GM18498 (cell line): ENCODE measurements around the gene ZDHHC14.
A peak's percentile ranks its signal among the peaks of the same experiment; 100 is the strongest.
"Not testable (repeated sequence)": the region's sequence is repeated elsewhere in the genome, so short reads cannot be mapped to it uniquely, and the experiment has no call there.

Experiments
- ATAC-seq: cut with Tn5 transposase; IDR thresholded peaks from one replicate; pipeline ENCODE4 v1.9.1; 2021; ENCODE audit warnings: mild to moderate bottlenecking, moderate library complexity; ENCODE audit not compliant: unreplicated experiment

ZDHHC14 gene

DNA sequence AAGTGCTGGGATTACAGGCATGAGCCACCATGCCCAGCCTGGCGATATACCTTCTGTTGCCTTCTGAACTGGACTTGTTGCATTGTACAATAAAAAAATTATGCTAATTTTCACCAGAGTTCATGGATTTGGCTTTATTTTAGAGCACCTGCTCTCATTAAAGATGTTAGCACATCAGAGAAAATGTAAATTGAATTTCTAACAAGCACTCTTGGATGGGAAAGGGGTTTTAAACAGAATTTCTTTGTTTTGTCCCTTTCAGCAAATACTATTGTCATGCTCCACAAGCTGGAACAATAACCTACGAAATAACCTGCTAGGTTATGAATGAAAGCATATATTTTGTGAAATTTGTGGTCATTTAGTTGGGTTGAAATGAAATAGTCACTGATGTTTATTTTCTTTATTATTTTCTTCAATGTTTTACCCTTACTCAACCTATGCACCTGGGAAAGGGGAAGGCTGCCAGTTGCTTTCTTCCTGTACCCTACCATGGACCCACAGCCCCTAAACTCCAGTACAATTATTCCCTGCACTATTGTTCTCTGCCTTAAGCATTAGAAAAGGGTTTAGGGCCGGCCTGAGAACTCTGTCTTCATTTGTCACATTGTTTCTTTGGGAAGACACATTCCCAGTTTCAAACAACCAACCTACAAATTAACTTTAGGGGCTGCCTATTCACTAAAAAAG, 22.2 kb downstream of the ZDHHC14 start:
- ATAC-seq, result no peak

DNA sequence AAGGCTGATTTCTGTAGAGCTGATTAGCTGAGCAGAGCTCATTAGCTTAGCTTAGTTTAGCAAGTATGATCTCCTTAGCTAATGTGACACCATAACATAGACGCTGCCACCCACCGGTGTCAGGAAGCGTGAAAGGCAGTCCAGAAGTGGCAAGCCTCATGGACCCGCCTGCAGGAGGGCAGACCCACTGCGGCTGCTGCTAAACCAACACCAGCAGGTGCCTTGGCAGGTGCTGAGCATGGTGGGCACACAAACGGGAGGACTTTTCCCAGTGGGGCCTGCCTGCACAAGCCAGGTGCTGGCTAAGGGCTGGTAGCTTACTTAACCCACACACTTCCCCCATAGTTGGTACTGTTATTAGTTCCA, 22.7 kb downstream of the ZDHHC14 start:
- no peak for ATAC-seq

DNA sequence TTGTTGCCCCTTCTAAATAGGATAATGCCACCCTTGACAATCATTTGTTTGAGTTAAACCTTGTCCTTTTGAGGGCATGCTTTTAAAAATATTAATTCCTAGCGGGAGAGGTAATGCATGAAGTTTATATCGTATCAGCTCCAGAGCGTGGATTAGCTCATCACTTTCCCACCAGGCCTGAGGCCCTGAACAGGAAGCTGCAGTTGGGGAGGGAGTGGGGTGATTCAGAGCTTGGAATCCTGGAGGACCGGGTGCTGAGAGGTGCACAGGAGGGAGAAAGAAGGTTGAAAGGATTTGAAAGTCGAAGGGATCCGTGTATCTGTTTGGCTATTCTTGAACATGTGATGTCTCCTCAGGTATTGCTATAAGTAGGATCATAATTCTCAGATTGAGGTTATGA, 25.0 kb downstream of the ZDHHC14 start:
- ATAC-seq, result no peak

DNA sequence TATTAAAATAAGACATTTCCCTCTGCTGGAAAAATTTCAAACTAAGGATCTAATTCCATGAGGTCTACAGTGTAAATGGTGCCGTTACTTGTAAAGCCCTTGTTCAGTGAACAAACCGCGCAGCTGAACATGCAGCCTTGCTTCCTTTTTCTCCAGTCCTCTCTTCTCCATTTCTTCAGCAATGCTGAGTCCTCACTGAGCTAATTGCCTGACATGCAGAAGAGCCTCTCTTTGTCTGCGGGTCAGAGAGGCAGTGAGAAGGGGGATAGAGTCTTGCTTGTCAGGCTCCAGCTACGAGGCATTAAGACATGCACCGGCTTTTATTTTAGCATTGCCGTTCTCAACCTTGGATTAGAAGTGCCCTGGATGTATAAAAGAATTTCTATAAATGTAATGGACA, 25.7 kb downstream of the ZDHHC14 start:
- no peak for ATAC-seq

DNA sequence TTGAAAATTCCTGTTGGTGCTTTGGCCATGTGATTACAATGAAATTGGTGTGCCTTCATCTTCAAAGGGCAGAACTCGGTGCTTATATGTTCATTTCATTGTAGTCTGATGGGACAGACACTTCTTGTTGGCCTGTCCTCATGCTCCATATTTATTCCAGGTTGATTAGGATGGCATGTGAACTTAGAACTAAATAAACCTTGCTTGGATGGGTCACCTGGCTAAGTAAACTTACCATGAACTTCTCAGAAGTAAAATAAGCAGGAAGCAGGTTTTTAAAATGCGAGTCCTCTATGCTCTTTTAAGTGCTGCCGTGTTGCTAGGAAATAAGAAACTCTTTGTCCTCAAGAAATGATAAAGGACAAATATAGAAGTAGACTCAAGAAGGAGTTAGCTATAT, 26.7 kb downstream of the ZDHHC14 start:
- ATAC-seq, result no peak

DNA sequence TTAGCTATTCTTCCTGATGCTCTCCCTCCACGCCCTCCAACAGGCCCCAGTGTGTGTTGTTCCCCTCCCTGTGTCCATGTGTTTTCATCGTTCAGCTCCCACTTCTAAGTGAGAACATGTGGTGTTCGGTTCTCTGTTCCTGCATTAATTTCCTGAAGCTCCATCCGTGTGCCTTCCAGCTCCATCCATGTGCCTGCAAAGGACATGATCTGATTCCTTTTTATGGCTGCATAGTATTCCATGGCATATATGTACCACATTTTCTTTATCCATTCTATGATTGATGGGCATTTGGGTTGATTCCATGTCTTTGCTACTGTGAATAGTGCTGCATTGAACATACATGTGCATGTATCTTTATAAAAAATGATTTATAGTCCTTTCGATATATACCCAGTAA, 27.4 kb downstream of the ZDHHC14 start:
- ATAC-seq, result not testable (repeated sequence)

DNA sequence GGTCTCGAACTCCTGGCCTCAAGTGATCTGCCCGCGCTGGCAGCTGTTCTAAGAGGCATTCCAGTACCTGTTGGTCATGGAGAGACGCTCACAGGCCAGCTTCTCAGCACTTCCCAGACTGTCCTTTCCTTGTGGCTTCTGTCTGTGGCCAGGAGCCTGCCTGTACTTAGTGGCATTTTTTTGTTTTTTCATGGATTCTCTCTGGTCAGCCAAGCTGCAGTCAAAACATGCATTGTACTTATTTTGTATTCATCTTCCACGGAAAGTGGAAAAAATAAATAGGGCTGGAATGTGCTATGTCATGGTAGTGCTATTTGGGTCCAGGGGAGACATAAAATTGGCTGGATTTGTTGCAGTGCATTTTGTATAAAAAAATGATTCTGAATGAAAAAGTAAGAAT, 29.1 kb downstream of the ZDHHC14 start:
- ATAC-seq, result no peak

DNA sequence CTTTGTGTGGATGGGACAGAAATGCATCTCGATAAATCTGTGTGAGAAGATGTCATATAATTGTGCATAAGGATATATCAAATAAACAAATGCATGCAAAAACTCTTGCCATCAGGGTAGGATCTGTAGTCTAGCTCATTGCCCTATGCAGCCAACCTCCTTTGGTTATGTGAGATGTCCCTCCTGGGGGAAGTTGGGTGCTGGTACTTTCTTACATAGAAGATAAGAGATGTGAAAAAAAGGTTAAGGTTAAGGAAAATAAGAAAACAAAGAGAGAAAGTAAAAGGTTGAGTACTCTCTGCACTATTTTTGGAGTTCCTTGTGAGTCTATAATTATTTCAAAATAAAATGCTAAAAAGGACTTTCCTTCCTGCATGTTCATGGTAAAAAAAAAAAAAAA, 30.4 kb downstream of the ZDHHC14 start:
- no peak for ATAC-seq

DNA sequence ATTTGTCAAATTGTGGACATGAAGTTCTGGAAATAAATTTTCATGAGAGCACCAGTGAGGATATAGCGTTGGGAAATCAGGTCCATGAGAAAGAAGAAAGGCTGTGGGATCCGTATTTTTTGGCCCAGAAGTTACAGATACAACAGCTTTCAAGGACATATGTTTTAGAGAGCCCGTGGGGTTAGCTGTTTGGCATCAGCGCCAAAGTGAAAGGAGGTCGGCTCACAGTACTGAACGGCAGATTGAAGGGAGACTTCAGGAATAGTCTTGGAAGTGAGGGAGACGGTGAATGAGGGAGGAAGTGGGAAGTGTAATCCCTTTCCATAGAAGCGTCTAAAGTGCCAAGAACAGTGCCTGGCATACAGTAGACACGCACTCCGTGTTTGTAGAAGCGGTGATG, 31.8 kb downstream of the ZDHHC14 start:
- ATAC-seq, result no peak

DNA sequence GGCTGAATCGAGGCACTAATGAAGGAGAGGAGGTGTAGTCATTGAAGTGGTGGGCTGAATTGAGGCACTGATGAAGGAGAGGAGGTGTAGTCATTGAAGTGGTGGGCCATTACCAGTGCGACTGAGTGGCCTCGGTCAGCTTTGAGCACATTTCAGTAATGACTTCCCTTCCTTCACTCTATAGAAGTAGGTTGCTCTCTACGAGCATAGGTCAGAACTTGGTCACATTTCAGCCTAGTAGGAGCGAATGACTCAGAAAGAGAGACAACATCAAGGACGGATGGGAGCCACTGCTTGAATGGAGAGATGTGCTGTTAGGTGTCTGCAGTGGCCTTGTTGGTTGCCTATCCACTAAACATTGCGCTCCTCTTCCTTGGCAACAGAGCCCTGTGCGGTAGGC, 39.5 kb downstream of the ZDHHC14 start:
- ATAC-seq, result no peak

DNA sequence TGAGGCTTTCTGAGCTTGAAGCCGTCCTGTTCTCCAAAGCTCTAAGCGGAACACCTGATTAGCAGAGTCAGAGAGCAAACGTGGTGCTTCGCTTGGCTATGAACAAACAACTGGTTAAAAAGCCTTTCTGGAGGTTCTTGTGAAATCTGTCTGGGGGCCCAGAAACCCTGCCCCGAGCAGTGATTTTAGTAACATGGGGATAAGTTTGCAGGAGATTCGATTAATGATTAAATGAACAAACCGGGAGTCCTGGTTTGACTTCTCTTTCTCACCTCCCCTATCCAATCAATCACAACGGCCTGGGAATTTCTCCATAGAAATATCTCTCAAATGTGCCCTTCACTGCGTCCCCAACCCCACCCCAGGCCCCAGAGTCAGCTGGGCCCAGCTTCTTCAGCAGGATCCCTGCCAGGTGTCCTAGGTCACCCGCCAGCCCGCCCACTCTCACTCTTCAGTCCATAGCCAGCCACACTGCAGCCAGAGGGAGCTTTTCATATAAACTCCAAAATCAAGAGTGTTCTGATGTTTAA, 43.6 kb downstream of the ZDHHC14 start:
- no peak for ATAC-seq

DNA sequence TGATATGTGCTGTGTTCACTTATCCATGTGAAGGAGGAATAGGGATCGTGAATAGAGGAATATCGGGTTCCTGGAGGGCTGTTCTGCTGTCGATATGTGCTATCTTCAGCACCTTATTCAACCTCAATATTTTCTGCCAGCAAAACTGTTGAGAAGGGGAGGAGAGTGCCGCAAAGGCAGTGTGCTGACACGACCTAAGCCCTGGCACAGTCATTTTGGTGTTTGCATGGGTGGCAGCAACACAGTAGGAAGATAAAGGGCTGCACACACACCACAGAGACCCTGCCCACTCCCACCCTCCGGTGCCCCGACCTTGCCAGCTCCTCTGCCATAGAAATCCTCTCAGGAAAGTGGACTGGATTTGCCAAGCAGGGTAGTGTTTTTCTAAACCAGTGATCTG, 47.0 kb downstream of the ZDHHC14 start:
- no peak for ATAC-seq

DNA sequence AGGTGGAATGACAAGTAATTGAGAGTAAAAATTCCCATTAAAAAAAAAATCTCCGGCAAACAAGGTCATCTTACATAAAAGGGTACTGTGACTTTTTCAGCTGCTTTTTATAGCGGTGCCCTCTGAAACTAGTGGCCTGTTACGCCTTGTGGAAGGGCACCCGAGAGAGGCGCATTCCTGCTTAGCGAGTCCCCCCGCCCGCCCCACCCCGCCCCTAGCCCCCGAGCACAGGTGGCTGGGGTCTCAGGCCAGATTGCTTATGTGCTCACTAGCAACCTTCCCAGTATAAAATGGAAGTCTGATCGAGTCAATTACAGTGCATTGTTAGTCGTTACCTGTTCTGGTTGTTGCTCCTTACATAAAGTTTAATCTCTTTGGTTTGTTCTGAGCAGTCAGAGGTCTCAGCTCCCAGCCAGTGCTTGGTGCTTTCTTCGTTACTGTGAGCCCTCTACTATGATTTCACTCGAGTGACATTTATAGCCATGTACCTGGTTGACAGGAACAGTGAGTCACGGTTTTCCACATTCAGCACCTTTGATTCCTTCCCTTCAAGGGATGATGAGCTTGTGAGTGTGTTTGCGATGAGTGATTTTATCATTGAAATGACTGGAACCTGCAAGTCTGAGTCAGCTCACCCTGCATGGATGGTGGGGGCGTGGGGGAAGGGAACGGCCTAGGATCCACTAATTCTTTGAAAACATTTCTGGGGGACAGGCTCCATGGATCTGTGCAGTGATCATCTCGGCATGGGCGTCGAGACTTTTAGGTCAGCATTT, 47.6 kb downstream of the ZDHHC14 start:
- ATAC-seq, result no peak

DNA sequence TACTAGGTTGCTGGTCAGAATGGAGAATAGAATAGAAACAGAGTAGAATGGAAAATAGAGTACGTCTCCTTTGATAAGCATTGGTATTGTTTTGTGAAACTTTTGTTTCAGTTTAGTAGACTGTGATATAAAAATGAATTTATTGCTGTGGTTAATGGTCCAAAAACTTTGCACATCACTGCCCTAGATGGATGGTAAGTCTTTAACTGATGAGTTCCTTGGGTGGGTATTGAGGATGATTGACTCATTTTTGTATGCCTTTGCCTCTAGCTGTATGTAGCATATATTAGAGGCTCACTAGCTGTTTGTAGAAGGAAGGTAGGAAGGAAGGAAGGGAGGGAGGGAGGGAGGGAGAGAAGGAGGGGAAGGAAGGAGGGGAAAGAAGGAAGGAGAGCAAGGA, 48.3 kb downstream of the ZDHHC14 start:
- ATAC-seq, result no peak

DNA sequence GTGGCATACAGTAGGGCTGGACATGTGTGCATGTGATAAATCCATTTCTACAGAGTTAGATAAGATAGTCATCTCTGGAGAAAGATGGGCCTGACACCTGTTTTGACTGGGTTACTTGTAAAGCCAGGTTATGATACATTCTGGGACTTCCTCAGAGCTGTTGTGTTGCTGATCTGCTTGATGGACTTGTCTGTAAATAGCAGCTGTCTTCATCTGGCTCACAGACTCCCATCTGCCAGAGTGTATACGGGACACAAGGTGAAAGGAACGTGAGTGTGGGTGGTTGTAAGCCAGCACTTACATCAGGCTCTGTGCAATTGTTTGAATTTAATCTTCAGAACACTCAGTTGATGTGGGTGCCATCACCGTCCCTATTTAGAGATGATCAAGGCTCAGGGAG, 49.8 kb downstream of the ZDHHC14 start:
- ATAC-seq, result peak; percentile 60

DNA sequence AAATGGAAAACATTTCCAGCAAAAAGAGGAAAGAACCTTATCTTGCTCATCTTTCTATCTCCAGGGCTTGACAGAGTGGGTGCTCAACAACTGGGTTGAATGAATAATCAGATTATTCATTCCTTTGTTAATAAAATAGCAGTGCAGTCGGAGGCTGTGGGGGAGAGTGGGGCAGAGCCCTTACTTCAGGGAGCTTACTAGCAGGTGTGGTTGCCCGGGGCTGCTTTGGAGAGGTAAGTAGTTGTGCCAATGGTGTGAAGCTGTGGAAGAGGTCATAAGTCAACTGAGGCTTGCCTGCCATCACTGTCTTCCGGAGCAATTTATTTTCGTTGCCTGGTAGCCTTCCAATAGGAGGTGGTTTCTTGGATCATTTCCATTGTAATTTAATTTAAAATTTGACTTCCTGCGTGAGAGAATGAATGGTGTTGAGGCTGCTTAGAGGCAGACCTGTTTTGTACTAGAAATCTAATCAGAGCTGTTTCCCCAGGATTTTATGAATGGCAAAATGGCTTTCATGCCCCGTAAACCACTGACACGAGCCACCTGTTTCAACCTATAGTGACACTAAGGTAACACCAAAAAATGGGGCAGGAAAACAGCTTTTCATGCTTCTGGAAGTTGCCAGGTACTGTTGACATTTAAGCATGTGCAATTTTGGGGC, 51.4 kb downstream of the ZDHHC14 start:
- ATAC-seq, result no peak

DNA sequence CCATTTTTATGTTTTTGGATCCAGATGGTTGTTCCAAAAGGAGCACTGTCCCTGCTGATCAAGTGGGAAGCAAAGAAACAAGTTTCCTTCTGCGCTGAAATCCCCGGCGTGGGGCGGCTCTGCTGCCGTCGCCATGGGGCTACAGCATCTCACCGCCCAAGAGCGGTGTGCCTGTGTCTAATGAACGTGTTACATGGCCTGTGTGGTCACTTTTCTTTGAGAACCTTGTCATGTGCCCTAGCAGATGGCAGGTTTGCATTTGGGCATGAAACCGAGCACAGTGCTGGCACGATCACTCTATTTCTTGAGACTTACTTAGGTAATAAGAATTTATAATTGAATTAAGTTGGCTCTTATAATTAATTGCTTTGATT, 51.9 kb downstream of the ZDHHC14 start:
- ATAC-seq, result no peak

DNA sequence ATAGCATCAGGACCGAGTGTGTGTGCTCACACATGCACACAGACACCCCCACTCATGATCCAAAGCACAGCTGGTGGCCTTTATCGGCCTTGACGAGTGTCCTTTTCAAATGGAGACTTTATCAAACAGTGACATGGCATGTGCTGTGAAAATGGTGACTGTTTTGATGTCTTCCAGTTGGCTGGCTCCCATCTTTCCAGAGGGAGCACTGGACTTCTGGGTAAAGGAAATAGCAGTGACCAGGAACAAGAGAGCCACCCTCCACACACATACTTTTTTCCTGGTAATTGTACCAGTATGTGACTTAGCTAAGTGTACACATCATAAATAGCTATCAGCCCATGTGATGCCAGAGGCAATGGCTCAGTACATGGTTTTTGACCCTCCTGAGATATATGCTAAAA, 52.7 kb downstream of the ZDHHC14 start:
- no peak for ATAC-seq

DNA sequence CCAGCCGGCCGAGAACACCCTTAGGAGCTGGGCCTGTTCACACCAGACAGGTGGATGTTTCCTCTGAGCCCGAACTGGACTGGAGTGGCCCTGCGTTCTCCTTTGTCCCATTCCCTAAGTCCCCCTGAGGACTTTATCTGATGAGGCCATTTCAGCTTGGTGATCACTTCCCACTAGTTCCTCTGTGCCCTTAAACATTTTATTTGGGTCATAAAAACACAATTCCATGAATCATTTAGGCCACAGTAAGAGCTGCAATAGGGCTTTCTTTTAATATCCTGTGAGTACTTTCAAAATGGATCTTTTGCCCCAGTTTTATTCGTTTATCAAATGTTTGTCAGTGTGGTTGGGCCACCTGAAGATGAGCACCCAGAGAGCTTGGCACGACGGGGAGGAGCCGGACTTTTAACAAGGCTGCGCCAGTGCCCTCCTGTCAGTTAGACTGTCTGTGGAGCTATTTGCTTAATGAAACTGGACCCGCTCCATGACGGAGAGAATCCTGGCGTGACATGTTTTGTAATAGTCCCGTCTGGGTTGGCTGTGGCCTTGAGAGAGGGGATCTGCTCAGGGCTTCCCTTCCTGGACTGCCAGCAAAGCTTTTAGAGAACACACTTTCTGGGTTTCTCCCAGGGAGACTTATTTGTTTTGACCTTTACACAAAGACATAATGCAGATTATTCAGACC, 53.5 kb downstream of the ZDHHC14 start:
- ATAC-seq, result no peak

DNA sequence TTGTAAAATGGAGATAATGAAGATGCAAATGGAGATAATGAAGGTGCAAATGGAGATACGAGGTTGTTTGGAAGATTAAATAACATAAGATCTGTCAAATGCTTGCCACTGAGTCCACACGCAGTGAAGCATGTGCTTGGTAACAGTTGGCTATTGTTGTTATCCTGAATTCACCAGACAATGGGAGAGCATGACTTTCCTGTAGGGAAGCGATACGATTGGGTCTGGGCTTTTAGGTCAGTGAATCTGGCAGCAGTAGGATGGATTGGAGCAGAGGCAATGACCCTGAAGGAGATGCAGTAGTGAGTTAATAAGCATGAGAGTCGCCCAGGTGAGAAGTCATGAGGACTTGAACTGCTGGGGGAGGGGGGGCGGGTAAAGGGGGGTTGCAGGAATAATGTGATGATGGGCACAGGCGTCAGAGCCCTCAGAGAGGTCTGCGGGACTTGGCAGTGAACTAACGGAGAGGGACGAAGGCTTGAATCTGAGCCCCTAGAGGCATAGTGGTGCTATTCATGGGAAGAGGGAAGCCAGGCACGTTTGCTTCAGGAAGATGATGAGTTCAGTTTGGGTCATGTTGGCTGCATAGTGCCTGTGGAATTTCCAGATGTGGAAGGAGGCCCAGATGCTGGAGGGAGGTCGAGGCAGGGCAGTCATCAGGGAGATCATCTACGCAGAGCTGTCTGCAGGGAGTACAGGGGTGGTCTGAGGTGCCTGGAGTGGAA, 55.4 kb downstream of the ZDHHC14 start:
- ATAC-seq, result no peak

DNA sequence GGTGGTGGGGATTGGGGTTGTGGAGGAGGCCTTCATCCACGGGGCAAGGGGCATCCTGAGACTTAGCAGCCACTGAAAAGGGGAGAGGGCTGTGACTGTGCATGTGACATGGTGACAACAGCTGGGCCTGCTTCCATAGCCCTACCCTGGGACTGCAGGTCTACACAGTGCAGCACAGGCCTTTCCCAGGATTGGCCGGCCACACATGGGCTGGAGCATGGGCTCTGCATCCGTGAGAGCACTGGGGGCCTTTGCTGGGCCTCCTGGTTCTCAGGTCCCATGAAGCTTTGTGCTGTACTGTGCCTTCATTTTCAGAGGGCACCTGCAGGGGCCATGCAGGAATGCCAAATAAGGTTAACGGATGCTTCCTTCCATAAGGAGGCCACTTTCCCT, 56.0 kb downstream of the ZDHHC14 start:
- no peak for ATAC-seq
